CD4-positive, alpha-beta T cell (primary cell): Measurements from ENCODE around the gene HHIP. TPM values are rescaled to one million over a fixed set of nuclear protein-coding genes. Genes with fewer than 3 reads are reported as not detected.

ENCODE experiments used
- ATAC-seq: fragments of 200-7000 bp; cut with Tn5 transposase; one replicate; pipeline ENCODE4 v1.10.0; 2022; ENCODE audit warnings: mild to moderate bottlenecking; ENCODE audit not compliant: poor library complexity
- CTCF ChIA-PET: fragments of 350-600 bp; sonication (Branson Sonifier 250); formaldehyde crosslinking; loops from one replicate; lab custom pipeline; 2021; ENCODE audit warnings: antibody characterized with exemption, inconsistent platforms; lab: Charles Lee
- POLR2A ChIA-PET: fragments of 350-600 bp; sonication (Branson Sonifier 250); formaldehyde crosslinking; loops from one replicate; lab custom pipeline; 2021; ENCODE audit warnings: antibody characterized with exemption, inconsistent platforms; lab: Charles Lee
- DNase-seq, 14 experiments: peaks; one replicate each; pipeline ENCODE4 v3.0.0-alpha.2; 2013 to 2020; ENCODE audit warnings: mixed read lengths in 2 of 14
- H3K27ac ChIP-seq, 2 donors: one replicate each; pipeline versions ENCODE4 v1.5.1 to v1.7.0; 2013; ENCODE audit warnings: low read length in 2 of 2, low read depth in 1 of 2, mild to moderate bottlenecking in 1 of 2
- H3K27me3 ChIP-seq, 2 experiments: 1 replicate in 1 of 2; 2 replicates in 1 of 2; pipeline versions ENCODE4 v1.6.1 to v1.7.0; 2013; ENCODE audit warnings: low read length in 2 of 2, control low read depth in 1 of 2, mild to moderate bottlenecking in 1 of 2, moderate library complexity in 1 of 2; ENCODE audit not compliant: insufficient read depth in 2 of 2, control insufficient read depth in 1 of 2
- H3K36me3 ChIP-seq: one replicate; pipeline ENCODE4 v1.6.1; 2013; ENCODE audit warnings: low read length, control low read depth; ENCODE audit not compliant: insufficient read depth
- H3K4me1 ChIP-seq: one replicate; pipeline ENCODE4 v1.6.1; 2013; ENCODE audit warnings: low read length, control low read depth; ENCODE audit not compliant: insufficient read depth
- H3K4me3 ChIP-seq: one replicate; pipeline ENCODE4 v1.5.1; 2013; ENCODE audit warnings: mild to moderate bottlenecking, low read length, moderate library complexity
- H3K9me3 ChIP-seq, 2 experiments: 1 replicate in 1 of 2; 2 replicates in 1 of 2; pipeline versions ENCODE4 v1.6.1 to v1.7.0; 2013; ENCODE audit warnings: low read length in 2 of 2, mild to moderate bottlenecking in 2 of 2, control low read depth in 1 of 2, moderate library complexity in 1 of 2; ENCODE audit not compliant: control insufficient read depth in 1 of 2, insufficient read depth in 1 of 2
- H3K27ac Mint-ChIP-seq: one replicate; pipeline ENCODE4 v1.8.0; 2020; ENCODE audit warnings: mixed read lengths
- H3K27me3 Mint-ChIP-seq: one replicate; pipeline ENCODE4 v1.8.0; 2021; ENCODE audit warnings: mixed read lengths
- H3K36me3 Mint-ChIP-seq: one replicate; pipeline ENCODE4 v1.8.0; 2021; ENCODE audit warnings: low read depth, mixed read lengths
- H3K4me1 Mint-ChIP-seq: one replicate; pipeline ENCODE4 v1.8.0; 2021; ENCODE audit warnings: low read depth, mixed read lengths
- H3K4me3 Mint-ChIP-seq: one replicate; pipeline ENCODE4 v1.8.0; 2020; ENCODE audit warnings: mild to moderate bottlenecking, mixed read lengths
- H3K9me3 Mint-ChIP-seq: one replicate; pipeline ENCODE4 v1.8.0; 2020; ENCODE audit warnings: mixed read lengths
- intact Hi-C, 2 experiments: fragments of 100-400 bp; cut with DNase I in 1 of 2; cut with micrococcal nuclease in 1 of 2; formaldehyde crosslinking; loops; one replicate each; pipeline versions ENCODE4 v1.15.1 to v1.9.0; 2023 to 2025; cut with DNase I, micrococcal nuclease
- total RNA-seq, 174 experiments: library from RNA in 2 of 174; stranded (reverse) in 2 of 174; gene quantifications; one replicate each; pipeline ENCODE4 v1.2.3 and lab custom pipeline; 2021 to 2026
- TF ChIP-seq, protein P1 (sequence below): fragments of 200-600 bp; IDR thresholded peaks from one replicate; pipeline ENCODE4 v1.8.0; 2022; ENCODE audit warnings: antibody characterized with exemption, mild to moderate bottlenecking

Gene HHIP
- total RNA-seq, 2 experiments from 2014 or later: not detected

DNA sequence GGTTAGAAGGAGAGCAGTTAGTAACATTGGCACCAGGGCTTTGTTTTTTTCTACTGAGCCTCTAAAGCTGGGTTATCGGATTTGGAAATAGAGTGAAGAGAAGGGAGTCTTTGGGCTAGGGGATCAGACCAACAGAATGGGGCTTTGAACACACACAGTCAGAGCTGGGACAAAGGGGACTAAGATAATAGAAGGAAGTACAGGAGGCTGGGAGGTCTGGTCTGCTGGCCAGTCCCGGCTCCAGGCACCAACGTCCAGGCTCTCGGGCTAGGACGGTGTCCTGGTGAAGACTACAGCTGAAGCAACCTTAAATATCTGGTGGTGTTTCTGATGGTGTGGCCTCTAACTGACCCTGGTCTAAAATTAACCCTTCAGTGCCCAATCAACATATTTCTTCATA, 57.5 kb downstream of the HHIP start:
- no peaks in the 10 kb centered on the region for H3K27me3 ChIP-seq
- no peak overlapping the region for H3K27ac Mint-ChIP-seq
- no peaks in the 10 kb centered on the region for H3K4me1 ChIP-seq
- no peak overlapping the region for H3K4me3 Mint-ChIP-seq
- no peaks in the 10 kb centered on the region for H3K36me3 ChIP-seq
- no peaks in the 10 kb centered on the region for H3K27me3 Mint-ChIP-seq
- no peaks in the 10 kb centered on the region for H3K36me3 Mint-ChIP-seq
- ChIA-PET POLR2A (no interaction called here), CTCF (no interaction called here)
- H3K4me1 Mint-ChIP-seq: no peaks in the 10 kb centered on the region
- TF ChIP-seq, protein P1, sequence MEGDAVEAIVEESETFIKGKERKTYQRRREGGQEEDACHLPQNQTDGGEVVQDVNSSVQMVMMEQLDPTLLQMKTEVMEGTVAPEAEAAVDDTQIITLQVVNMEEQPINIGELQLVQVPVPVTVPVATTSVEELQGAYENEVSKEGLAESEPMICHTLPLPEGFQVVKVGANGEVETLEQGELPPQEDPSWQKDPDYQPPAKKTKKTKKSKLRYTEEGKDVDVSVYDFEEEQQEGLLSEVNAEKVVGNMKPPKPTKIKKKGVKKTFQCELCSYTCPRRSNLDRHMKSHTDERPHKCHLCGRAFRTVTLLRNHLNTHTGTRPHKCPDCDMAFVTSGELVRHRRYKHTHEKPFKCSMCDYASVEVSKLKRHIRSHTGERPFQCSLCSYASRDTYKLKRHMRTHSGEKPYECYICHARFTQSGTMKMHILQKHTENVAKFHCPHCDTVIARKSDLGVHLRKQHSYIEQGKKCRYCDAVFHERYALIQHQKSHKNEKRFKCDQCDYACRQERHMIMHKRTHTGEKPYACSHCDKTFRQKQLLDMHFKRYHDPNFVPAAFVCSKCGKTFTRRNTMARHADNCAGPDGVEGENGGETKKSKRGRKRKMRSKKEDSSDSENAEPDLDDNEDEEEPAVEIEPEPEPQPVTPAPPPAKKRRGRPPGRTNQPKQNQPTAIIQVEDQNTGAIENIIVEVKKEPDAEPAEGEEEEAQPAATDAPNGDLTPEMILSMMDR: no peak
- DNase-seq (no peak), ATAC-seq (no peak)
- intact Hi-C loops: no loop called here
- H3K27ac ChIP-seq: no peak overlapping the region
- H3K9me3 ChIP-seq: peaks cover 0 to 4% of the 10 kb centered on the region in 2 experiments
- H3K9me3 Mint-ChIP-seq: no peaks in the 10 kb centered on the region
- no peak overlapping the region for H3K4me3 ChIP-seq

DNA sequence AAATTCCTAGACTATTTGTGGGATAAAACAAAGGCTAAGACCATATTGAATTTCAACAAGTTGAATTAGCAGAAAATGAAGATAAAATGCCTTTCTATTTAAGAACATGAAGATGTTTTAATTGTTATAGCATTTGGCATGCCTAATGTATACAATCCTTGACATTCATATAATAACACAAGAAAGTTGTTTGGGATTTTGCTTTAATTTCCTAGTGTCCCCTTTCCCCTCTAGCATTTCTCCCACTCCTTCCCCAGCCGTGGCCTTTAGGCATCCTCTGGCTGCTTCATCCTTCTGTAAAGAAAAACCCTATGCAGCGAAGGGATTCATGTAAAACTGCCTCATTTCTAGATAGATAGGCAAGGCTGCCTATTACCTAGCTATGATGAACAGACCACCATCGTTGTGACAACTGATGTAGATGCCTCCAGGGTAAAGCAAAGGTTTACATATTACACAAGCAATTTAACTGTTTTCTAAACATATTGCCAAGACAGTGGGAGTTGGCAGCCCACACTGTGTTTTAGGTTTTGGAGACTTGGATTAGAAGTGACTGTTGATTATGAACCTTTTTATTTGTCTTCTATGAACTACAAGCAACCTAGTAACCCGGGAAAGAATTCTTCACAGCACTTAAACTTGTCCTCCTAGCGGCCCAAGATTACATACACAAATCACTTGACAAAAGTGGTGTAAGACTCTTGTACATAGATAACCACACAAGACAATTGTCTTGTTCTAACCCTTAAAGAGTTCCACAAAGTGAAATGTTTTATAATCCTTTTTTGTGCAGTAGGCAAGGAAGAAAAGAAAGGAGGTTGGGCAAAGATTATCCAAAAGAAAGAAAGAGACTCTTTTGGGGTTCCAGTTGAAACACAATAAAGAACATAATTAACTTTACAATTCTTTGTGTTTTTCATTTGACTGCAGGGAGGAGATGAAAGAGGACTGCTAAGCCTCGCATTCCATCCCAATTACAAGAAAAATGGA, 59.9 kb downstream of the HHIP start:
- Histone ChIP-seq H3K4me1 (no peaks in the 10 kb centered on the region), H3K36me3 (no peaks in the 10 kb centered on the region), H3K4me3 (no peak overlapping the region), H3K27ac (no peak overlapping the region), H3K9me3 (peaks cover 0 to 4% of the 10 kb centered on the region in 2 experiments), H3K27me3 (no peaks in the 10 kb centered on the region)
- ATAC-seq (no peak), DNase-seq (no peak)
- no peaks in the 10 kb centered on the region for H3K27me3 Mint-ChIP-seq
- no peaks in the 10 kb centered on the region for H3K9me3 Mint-ChIP-seq
- ChIA-PET POLR2A (no interaction called here), CTCF (no interaction called here)
- no peak overlapping the region for H3K4me3 Mint-ChIP-seq
- no peak overlapping the region for H3K27ac Mint-ChIP-seq
- TF ChIP-seq, protein P1: no peak
- H3K36me3 Mint-ChIP-seq: no peaks in the 10 kb centered on the region
- H3K4me1 Mint-ChIP-seq: no peaks in the 10 kb centered on the region
- intact Hi-C loops: no loop called here

DNA sequence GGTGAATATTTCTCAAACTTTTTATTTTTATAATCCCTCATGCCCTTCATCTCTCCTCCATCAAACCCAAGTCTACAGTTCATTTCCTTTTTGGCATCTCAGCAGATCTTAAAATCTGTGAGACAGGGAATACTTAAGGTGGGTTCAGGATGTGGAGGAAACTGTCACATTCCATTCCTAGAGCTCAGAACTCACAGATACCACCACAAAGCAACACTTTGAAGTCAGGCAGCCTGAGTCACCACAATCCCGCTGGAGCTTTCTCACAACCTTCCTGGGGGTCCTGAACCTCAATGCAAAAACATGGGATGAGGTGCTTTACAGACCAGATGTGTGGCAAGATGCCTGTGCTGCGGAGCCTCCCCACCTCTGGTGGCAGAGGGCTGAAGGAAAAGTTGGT, 63.2 kb downstream of the HHIP start:
- no peaks in the 10 kb centered on the region for H3K27me3 Mint-ChIP-seq
- ChIA-PET POLR2A (no interaction called here), CTCF (no interaction called here)
- no peaks in the 10 kb centered on the region for H3K36me3 Mint-ChIP-seq
- H3K9me3 ChIP-seq: no peaks in the 10 kb centered on the region
- H3K4me3 ChIP-seq: no peak overlapping the region
- H3K9me3 Mint-ChIP-seq: no peaks in the 10 kb centered on the region
- no peak overlapping the region for H3K4me3 Mint-ChIP-seq
- intact Hi-C loops: no loop called here
- TF ChIP-seq, protein P1: no peak
- H3K27me3 ChIP-seq: no peaks in the 10 kb centered on the region
- DNase-seq: no peak
- no peak overlapping the region for H3K27ac ChIP-seq
- H3K27ac Mint-ChIP-seq: no peak overlapping the region
- no peak for ATAC-seq
- no peaks in the 10 kb centered on the region for H3K4me1 ChIP-seq
- H3K36me3 ChIP-seq: no peaks in the 10 kb centered on the region
- no peaks in the 10 kb centered on the region for H3K4me1 Mint-ChIP-seq
